Measurements from ENCODE around the gene SSTR1.

DNA sequence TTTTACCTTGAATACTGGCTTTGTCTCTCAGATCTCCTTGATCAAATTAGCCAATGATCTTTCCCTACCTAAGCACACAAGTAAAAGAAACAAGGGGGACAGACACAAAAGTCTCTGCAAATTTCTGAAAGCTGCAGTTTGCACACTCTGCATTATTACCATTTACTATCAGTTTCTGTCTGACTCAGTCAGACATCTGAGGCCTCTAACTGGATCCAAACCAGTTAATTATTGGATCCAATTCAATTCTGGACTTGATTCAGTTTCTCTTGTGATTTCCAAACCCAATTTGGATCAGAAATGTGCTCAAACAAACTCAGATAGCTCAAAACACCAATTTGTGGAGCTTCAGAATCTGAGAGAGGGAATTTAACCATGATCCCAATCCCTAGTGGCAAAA, 16.6 kb downstream of the SSTR1 start:
- TF ChIP-seq, protein P1, sequence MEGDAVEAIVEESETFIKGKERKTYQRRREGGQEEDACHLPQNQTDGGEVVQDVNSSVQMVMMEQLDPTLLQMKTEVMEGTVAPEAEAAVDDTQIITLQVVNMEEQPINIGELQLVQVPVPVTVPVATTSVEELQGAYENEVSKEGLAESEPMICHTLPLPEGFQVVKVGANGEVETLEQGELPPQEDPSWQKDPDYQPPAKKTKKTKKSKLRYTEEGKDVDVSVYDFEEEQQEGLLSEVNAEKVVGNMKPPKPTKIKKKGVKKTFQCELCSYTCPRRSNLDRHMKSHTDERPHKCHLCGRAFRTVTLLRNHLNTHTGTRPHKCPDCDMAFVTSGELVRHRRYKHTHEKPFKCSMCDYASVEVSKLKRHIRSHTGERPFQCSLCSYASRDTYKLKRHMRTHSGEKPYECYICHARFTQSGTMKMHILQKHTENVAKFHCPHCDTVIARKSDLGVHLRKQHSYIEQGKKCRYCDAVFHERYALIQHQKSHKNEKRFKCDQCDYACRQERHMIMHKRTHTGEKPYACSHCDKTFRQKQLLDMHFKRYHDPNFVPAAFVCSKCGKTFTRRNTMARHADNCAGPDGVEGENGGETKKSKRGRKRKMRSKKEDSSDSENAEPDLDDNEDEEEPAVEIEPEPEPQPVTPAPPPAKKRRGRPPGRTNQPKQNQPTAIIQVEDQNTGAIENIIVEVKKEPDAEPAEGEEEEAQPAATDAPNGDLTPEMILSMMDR (IDR thresholded peaks at IDR 0.05) = no peak
- no peak for TF ChIP-seq EZH2 (IDR thresholded peaks at IDR 0.05)
